Osteocyte (in vitro differentiated cells): ENCODE measurements around the gene C1orf167. TPM values are rescaled to one million over a fixed set of nuclear protein-coding genes. Genes with fewer than 3 reads are reported as not detected.
A peak's percentile ranks its signal among the peaks of the same experiment; 100 is the strongest.

Experiments
- DNase-seq: peaks from one replicate; pipeline ENCODE4 v3.0.0; 2021; ENCODE audit warnings: mixed read lengths; ENCODE audit not compliant: unreplicated experiment; ENCODE audit errors: extremely low spot score
- H3K27ac Mint-ChIP-seq: one replicate; pipeline ENCODE4 v1.8.0; 2021; ENCODE audit warnings: mild to moderate bottlenecking, mixed read lengths; ENCODE audit not compliant: unreplicated experiment
- H3K27me3 Mint-ChIP-seq: one replicate; pipeline ENCODE4 v1.8.0; 2021; ENCODE audit warnings: mixed read lengths; ENCODE audit not compliant: unreplicated experiment
- H3K36me3 Mint-ChIP-seq: one replicate; pipeline ENCODE4 v1.8.0; 2021; ENCODE audit warnings: mixed read lengths; ENCODE audit not compliant: unreplicated experiment
- H3K4me1 Mint-ChIP-seq: one replicate; pipeline ENCODE4 v1.8.0; 2021; ENCODE audit warnings: mixed read lengths; ENCODE audit not compliant: unreplicated experiment
- H3K4me3 Mint-ChIP-seq: one replicate; pipeline ENCODE4 v1.8.0; 2021; ENCODE audit warnings: mild to moderate bottlenecking, moderate library complexity, mixed read lengths; ENCODE audit not compliant: unreplicated experiment
- H3K9me3 Mint-ChIP-seq: one replicate; pipeline ENCODE4 v1.8.0; 2021; ENCODE audit warnings: mixed read lengths; ENCODE audit not compliant: unreplicated experiment
- total RNA-seq: library from RNA; stranded (reverse); gene quantifications from 2 replicates; pipeline ENCODE4 v1.2.1, GENCODE V29; 2021
- TF ChIP-seq, protein P1 (sequence below): fragments of 200-600 bp; sonication (generic); IDR thresholded peaks from 2 replicates; pipeline ENCODE4 v1.5.0; 2021; ENCODE audit warnings: antibody characterized with exemption, mild to moderate bottlenecking, moderate library complexity

C1orf167 gene
- total RNA-seq, 1 donor from 2014 or later, result not detected

DNA sequence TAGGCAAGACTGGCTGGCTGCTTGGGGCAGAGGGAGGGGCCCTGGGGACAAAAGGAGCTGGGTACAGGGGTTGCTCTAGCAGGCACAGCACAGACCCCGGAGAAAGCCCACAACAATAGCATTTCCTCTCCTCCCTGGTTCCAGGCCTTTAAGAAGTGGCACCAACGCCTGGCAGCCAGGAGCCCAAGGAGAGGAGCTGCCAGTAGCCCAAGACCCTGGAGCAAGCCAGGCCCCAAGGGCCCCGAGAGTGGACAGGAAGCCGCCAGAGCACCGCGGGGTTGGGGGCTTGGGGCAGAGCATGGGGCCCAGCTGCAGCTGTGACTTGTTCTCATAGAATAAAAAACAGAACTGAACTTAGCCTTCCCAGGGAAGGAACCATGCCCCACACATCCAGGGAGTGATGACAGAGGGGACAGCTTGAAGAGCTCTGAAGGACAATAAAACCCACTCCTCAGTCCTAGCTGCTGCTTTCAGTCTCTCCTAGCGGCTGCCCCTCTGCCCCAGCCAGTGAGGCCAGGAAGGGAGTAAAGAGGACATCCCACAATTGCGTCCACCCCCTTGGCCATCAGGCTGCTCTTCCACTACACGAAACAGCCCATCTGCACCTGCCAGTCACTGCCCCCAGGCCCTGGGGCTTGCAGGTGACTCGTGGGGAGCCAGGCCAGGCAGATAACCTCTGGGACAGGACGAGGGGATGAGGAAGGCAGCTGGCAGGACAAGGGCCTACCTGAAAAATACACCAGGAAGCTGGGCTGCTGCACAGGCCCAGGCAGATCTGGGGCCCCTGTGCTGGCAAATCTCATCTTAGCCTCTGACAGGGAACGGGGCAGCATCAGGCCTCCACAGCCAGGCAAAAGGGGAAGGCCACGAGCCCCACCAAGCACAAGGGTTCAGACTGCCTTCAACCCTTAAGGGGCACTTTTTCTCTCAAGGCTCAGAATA lies 27.4 kb downstream of the C1orf167 start:
- Mint-ChIP-seq H3K4me3 (no peak overlapping the region), H3K36me3 (peaks cover 12% of the 10 kb centered on the region), H3K27ac (peak overlapping the region; percentile 50), H3K9me3 (no peaks in the 10 kb centered on the region), H3K27me3 (no peaks in the 10 kb centered on the region), H3K4me1 (peaks cover 52% of the 10 kb centered on the region)
- DNase-seq, result no peak
- TF ChIP-seq, protein P1, sequence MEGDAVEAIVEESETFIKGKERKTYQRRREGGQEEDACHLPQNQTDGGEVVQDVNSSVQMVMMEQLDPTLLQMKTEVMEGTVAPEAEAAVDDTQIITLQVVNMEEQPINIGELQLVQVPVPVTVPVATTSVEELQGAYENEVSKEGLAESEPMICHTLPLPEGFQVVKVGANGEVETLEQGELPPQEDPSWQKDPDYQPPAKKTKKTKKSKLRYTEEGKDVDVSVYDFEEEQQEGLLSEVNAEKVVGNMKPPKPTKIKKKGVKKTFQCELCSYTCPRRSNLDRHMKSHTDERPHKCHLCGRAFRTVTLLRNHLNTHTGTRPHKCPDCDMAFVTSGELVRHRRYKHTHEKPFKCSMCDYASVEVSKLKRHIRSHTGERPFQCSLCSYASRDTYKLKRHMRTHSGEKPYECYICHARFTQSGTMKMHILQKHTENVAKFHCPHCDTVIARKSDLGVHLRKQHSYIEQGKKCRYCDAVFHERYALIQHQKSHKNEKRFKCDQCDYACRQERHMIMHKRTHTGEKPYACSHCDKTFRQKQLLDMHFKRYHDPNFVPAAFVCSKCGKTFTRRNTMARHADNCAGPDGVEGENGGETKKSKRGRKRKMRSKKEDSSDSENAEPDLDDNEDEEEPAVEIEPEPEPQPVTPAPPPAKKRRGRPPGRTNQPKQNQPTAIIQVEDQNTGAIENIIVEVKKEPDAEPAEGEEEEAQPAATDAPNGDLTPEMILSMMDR, result no peak

GRCh38 chr1:11790101-11790879 lies 28.3 kb downstream of the C1orf167 start:
- peaks cover 55% of the 10 kb centered on the region for H3K4me1 Mint-ChIP-seq
- H3K27me3 Mint-ChIP-seq, result no peaks in the 10 kb centered on the region
- H3K27ac Mint-ChIP-seq, result peak overlapping the region; percentile 89
- TF ChIP-seq, protein P1, result no peak
- DNase-seq, result no peak
- no peaks in the 10 kb centered on the region for H3K9me3 Mint-ChIP-seq
- H3K36me3 Mint-ChIP-seq, result peaks cover 18% of the 10 kb centered on the region
- no peak overlapping the region for H3K4me3 Mint-ChIP-seq

DNA sequence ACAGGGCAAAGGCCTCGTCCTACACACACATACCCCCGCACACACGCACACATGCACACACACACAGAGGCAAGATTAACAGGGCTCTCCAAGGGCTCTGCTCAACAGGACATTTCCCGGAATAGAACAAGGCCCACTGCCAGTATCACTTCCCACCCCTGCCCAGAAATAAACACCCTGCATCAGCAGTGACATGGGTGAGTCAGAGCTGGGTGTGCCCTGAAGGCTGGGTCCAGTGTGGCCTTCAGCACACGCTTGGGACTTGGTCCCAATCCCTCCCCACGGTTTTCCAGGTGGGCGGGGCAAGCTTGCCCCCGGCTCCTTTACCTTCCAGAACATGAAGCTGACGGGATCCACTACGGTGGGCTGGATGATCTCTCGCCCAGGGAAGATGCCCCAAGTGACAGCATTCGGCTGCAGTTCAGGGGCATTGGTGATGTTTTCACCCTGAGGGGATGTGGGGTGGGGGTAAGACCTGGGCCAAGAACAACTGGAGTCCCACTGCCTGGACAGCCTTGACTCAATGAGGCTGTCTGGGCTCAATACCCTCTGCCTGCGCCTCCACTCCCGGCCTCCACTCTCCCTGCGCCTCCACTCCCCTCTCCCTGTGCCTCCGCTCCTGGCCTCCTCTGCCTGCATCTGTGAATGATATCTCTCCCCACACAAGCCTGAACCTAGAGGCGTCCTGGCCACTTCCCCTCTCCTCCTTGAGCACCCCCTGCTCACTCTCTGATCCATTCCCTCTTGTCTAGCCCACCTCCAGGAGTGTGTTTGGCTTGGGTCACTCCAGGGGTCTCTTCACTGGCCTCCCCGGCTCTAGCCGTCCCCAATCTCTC lies 29.1 kb downstream of the C1orf167 start:
- Mint-ChIP-seq H3K4me3 (no peak overlapping the region), H3K36me3 (peaks cover 26% of the 10 kb centered on the region), H3K9me3 (no peaks in the 10 kb centered on the region), H3K4me1 (peaks cover 51% of the 10 kb centered on the region), H3K27me3 (no peaks in the 10 kb centered on the region), H3K27ac (peak overlapping the region; percentile 89)
- TF ChIP-seq, protein P1, result no peak
- no peak for DNase-seq

DNA sequence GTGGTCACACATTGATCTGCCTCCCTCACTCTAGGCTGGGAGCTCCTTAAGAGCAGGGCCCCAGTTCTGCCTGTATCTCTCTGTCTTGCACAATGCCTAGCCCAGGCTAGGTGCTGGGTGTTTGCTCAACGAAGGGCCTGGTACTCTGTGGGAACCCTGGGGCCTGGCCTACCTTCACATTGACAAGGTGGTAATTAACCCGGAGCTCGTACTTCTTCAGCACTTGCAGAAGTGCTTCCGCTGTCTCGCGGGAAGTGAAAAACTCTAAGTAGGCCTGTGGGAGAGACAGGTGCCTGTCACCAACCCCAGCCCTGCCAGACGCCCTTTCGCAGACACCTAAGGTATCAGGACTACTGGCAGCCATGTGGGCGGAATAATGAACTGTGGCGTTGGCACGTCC lies 30.1 kb downstream of the C1orf167 start:
- no peak for DNase-seq
- Mint-ChIP-seq H3K27me3 (no peaks in the 10 kb centered on the region), H3K27ac (peak overlapping the region; percentile 89), H3K4me3 (no peak overlapping the region), H3K36me3 (peaks cover 31% of the 10 kb centered on the region), H3K9me3 (no peaks in the 10 kb centered on the region), H3K4me1 (peaks cover 42% of the 10 kb centered on the region)
- TF ChIP-seq, protein P1, result no peak
